ENCODE measurements around the gene HSFX2. TPM values are rescaled to one million over a fixed set of nuclear protein-coding genes. Genes with fewer than 3 reads are reported as not detected.
"Not testable (repeated sequence)": the region's sequence is repeated elsewhere in the genome, so short reads cannot be mapped to it uniquely, and the experiment has no call there.

HSFX2 gene
- total RNA-seq, 1 donor from 2014 or later = not detected

DNA sequence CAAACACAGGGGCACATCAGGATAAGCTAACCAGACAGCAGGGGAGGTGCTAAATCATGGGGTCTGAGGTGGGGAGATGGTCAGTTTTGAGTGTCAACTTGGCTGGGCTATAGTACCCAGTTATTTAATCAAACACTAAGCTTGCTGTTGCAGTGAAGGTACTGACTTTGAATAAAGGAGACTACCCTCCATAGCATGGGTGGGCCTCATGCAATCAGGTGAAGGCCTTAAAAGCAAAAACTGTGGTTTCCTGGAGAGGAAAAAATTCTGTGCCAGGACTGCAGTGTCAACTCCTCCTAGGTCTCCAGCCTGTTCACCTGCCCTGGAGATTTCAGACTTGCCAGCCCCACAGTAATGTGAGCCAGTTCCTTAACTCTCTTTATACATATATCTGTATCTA is 12.6 kb upstream of the HSFX2 start:
- H3K27me3 ChIP-seq (ENCODE audit: low read depth) = no peaks in the 10 kb centered on the region
- TF ChIP-seq, protein P1, sequence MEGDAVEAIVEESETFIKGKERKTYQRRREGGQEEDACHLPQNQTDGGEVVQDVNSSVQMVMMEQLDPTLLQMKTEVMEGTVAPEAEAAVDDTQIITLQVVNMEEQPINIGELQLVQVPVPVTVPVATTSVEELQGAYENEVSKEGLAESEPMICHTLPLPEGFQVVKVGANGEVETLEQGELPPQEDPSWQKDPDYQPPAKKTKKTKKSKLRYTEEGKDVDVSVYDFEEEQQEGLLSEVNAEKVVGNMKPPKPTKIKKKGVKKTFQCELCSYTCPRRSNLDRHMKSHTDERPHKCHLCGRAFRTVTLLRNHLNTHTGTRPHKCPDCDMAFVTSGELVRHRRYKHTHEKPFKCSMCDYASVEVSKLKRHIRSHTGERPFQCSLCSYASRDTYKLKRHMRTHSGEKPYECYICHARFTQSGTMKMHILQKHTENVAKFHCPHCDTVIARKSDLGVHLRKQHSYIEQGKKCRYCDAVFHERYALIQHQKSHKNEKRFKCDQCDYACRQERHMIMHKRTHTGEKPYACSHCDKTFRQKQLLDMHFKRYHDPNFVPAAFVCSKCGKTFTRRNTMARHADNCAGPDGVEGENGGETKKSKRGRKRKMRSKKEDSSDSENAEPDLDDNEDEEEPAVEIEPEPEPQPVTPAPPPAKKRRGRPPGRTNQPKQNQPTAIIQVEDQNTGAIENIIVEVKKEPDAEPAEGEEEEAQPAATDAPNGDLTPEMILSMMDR (IDR thresholded peaks at IDR 0.05; ENCODE audit: borderline replicate concordance) = no peak
- H3K36me3 ChIP-seq = peaks cover 6% of the 10 kb centered on the region
- no peaks in the 10 kb centered on the region for H3K9me3 ChIP-seq (replicated peaks)
- H3K27ac ChIP-seq (replicated peaks) = no peak overlapping the region
- H3K4me1 ChIP-seq = peaks cover 9% of the 10 kb centered on the region
- intact Hi-C loops (cut with micrococcal nuclease) = no loop called here
- DNase-seq = no peak
- no peak overlapping the region for H3K4me3 ChIP-seq

DNA sequence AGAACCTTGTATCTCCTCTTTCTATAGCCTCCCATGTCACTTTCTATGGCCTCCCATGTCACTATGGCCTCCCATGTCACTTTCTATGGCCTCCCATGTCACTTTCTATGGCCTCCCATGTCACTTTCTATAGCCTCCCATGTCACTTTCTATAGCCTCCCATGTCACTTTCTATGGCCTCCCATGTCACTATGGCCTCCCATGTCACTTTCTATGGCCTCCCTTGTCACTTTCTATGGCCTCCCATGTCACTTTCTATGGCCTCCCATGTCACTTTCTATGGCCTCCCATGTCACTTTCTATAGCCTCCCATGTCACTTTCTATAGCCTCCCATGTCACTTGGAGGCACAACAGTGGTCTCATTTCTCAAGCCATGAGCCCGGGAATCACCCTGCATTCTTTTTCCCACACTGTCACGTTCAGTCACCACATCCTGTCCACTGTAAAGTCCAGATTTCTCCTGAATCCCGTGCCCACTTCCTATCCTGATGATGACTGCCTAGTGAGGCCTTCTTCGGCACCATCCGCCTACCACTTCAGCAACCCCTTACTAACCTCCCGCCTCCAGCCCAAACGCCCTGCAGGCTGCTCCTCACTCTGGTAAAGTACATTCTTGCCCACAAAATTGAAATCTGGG is 10.3 kb upstream of the HSFX2 start:
- H3K27ac ChIP-seq (replicated peaks); H3K36me3 ChIP-seq; H3K4me3 ChIP-seq; H3K27me3 ChIP-seq (ENCODE audit: low read depth); intact Hi-C loops (cut with micrococcal nuclease); H3K4me1 ChIP-seq; H3K9me3 ChIP-seq (replicated peaks); DNase-seq: not testable (repeated sequence)

DNA sequence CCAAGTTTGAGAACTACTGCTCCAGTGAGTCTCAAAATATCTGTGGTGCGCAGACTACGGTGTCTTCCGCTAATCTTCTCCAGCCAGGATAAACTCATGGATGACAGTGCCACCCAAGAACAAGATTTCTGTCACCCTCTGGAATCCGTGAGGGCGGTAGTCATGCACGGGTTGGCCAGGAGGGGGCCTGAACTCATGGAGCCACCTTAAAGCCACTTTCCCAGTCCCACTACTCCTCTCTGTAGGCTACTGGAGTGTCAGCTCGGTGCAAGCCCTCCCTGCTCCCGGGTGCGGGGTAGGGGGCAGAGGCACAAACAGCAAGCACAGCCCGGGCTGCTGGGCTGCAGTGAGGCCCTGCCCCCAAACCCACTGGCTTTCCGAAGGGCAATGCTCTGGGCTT is 3.5 kb upstream of the HSFX2 start:
- H3K27me3 ChIP-seq (ENCODE audit: low read depth); H3K27ac ChIP-seq (replicated peaks); H3K4me1 ChIP-seq; H3K4me3 ChIP-seq; H3K36me3 ChIP-seq; DNase-seq; intact Hi-C loops (cut with micrococcal nuclease); H3K9me3 ChIP-seq (replicated peaks): not testable (repeated sequence)

DNA sequence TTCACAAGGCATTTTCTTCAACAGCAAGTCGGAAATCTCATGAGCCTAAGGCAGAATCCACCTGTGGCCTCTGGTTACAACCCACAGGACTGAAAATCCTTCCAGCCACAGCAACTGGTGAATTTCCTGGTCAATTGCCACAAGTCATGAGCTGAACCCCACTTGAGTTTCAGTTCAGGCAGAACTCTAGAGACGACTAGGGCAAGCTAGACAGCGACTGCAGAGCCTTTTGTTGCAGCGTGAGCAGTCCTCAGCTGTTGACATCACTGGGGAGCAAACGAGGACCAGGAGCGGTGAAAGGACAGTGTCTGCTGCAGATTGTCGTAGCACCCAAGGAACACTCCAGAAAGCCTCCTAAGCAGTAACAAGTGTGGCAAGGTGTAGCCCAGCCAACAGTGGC is 829 bp upstream of the HSFX2 start:
- H3K36me3 ChIP-seq; H3K27ac ChIP-seq (replicated peaks); H3K4me3 ChIP-seq; H3K27me3 ChIP-seq (ENCODE audit: low read depth); intact Hi-C loops (cut with micrococcal nuclease); H3K9me3 ChIP-seq (replicated peaks); H3K4me1 ChIP-seq; DNase-seq: not testable (repeated sequence)

DNA sequence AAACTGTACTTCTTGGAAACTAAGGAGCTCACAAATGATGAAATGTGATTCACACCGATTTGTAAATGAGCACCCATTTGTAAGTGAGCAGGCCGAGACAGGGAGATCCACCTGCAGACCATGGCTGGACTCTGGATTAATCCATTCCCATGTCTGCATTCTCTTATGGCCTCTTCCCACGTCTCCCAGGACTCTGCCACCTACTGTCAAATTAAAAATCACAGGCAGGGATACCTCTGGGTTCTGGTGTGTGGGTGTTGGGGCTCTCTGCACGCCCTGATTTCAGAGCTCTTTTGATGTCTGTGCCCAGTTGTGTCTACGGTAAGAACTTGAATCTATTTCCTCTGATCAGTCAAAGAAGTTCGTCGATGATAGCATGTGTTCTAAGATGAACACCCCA is 4.1 kb downstream of the HSFX2 start:
- intact Hi-C loops (cut with micrococcal nuclease); H3K36me3 ChIP-seq; H3K27me3 ChIP-seq (ENCODE audit: low read depth); H3K4me3 ChIP-seq; H3K27ac ChIP-seq (replicated peaks); DNase-seq; H3K4me1 ChIP-seq; H3K9me3 ChIP-seq (replicated peaks): not testable (repeated sequence)

DNA sequence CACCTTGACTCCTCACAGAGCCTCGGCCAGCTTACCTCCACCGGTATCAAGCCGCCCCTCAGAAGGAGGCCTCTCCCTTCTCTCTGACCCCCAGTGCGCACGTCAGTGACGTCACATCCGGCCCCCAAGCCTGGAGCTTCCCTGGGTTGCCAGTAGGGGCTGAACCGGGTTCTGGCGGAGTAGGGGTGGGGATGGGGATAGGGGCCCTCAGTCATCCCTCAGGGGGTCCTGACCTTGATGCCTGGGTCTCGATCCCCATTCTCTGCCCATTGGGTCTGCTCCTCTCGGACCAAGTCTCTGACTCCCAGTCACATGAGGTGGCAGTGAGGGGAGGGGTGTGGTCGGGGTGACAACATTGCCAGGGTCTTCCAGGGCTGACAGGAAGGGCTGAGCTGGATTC is 7.8 kb downstream of the HSFX2 start, which contains the start of gene MAGEA9B:
Gene MAGEA9B, minus strand, starts transcription at position 101 of the 400 bp plus-strand sequence. CDS start 4,280 bp downstream, outside the sequence.
- intact Hi-C loops (cut with micrococcal nuclease); H3K36me3 ChIP-seq; H3K4me1 ChIP-seq; H3K9me3 ChIP-seq (replicated peaks); H3K27ac ChIP-seq (replicated peaks); H3K27me3 ChIP-seq (ENCODE audit: low read depth); DNase-seq; H3K4me3 ChIP-seq: not testable (repeated sequence)

DNA sequence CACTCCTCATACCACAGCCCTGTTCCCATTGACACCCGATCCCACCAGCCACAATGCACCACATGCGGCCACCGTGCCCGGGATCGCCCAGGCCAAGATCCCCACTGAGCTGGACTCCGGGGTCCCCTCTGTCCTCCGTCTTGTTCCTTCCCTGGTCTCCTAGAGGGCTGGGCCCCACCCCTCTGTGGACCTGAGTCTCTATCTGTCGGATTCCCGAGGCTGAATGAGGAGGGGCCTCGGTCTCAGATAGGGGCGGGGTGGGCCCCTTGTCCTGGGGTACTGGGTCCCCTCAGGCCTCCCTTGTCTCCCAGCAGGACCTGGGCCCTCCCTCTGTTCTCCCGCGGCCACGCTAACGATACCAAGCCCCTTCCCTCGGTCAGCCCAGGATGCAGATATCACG is 9.5 kb downstream of the HSFX2 start:
- H3K4me1 ChIP-seq; intact Hi-C loops (cut with micrococcal nuclease): not testable (repeated sequence)

DNA sequence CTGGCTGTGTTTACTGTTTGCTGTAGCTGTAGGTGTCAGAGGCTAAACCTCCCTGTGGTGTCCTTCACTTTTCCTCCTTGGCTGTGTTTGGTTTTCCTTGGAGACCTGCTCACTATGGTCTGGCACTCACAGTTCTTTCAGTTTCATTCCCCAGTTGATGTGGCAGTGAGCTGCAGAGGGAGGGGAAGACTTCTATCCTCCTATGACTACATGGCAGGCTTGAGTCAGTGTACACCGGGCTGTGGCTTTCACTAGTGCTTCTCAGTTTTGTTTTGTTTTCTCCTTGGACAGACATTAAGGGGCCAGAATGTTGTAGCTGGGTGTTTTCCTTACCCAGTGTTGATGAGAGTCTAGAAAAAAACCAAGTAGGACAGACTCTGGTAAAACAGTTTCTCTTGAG is 21.7 kb downstream of the HSFX2 start:
- H3K27me3 ChIP-seq (ENCODE audit: low read depth); H3K9me3 ChIP-seq (replicated peaks); H3K27ac ChIP-seq (replicated peaks); DNase-seq; H3K4me1 ChIP-seq; H3K4me3 ChIP-seq; intact Hi-C loops (cut with micrococcal nuclease); H3K36me3 ChIP-seq: not testable (repeated sequence)

More for the DNA sequence above, 9.5 kb downstream of the HSFX2 start:
- not testable (repeated sequence) for H3K27me3 ChIP-seq (ENCODE audit: low read depth); H3K27ac ChIP-seq (replicated peaks); H3K9me3 ChIP-seq (replicated peaks); H3K36me3 ChIP-seq; H3K4me3 ChIP-seq; DNase-seq

DNA sequence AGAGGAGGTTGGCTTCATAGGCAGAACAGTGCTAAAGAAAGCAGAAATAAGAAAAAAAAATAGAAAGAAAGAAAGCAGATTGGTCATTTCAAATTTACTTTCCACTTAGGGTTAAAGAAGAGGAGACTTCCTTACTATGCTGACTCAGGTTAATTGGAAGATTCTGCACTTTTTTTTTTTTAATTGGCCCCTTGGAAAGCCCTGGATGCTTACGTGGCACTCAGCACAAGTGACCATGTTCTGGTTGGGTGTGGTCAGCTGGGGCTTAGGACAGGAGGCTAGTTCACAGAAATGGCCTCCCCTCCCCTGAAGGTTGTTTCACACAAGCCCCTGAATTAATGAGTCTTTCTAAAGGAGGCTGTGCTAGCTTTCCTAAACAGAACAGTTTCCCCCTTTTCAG is 22.4 kb downstream of the HSFX2 start:
- no peaks in the 10 kb centered on the region for H3K9me3 ChIP-seq (replicated peaks)
- H3K4me1 ChIP-seq = no peaks in the 10 kb centered on the region
- intact Hi-C loops (cut with micrococcal nuclease) = no loop called here
- H3K27ac ChIP-seq (replicated peaks) = no peak overlapping the region
- no peak for DNase-seq
- no peaks in the 10 kb centered on the region for H3K27me3 ChIP-seq (ENCODE audit: low read depth)
- TF ChIP-seq, protein P1 (IDR thresholded peaks at IDR 0.05; ENCODE audit: borderline replicate concordance) = no peak
- H3K4me3 ChIP-seq = no peak overlapping the region
- no peaks in the 10 kb centered on the region for H3K36me3 ChIP-seq

All from left ventricle myocardium inferior (tissue), 1 donor.